Cardiac fibroblast (primary cell): Measurements from ENCODE around the gene MID1.
A peak's percentile ranks its signal among the peaks of the same experiment; 100 is the strongest.

ENCODE experiments used
- DNase-seq, 2 donors: peaks; one replicate each; pipeline versions ENCODE4 v3.0.0 to v3.0.0-alpha.2; 2010; ENCODE audit warnings: low read depth in 2 of 2
- H3K4me3 ChIP-seq, 2 donors: replicated peaks in 1 of 2; 1 replicate in 1 of 2; 2 replicates in 1 of 2; pipeline ENCODE4 v1.5.1; 2011; ENCODE audit warnings: low read depth in 2 of 2, low read length in 2 of 2, mild to moderate bottlenecking in 2 of 2, moderate library complexity in 1 of 2
- TF ChIP-seq, protein P1 (sequence below): IDR thresholded peaks from one replicate; pipeline ENCODE4 v1.5.1; 2011; ENCODE audit warnings: low read depth, mild to moderate bottlenecking, low read length, inconsistent platforms

MID1 gene, protein sequence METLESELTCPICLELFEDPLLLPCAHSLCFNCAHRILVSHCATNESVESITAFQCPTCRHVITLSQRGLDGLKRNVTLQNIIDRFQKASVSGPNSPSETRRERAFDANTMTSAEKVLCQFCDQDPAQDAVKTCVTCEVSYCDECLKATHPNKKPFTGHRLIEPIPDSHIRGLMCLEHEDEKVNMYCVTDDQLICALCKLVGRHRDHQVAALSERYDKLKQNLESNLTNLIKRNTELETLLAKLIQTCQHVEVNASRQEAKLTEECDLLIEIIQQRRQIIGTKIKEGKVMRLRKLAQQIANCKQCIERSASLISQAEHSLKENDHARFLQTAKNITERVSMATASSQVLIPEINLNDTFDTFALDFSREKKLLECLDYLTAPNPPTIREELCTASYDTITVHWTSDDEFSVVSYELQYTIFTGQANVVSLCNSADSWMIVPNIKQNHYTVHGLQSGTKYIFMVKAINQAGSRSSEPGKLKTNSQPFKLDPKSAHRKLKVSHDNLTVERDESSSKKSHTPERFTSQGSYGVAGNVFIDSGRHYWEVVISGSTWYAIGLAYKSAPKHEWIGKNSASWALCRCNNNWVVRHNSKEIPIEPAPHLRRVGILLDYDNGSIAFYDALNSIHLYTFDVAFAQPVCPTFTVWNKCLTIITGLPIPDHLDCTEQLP

DNA sequence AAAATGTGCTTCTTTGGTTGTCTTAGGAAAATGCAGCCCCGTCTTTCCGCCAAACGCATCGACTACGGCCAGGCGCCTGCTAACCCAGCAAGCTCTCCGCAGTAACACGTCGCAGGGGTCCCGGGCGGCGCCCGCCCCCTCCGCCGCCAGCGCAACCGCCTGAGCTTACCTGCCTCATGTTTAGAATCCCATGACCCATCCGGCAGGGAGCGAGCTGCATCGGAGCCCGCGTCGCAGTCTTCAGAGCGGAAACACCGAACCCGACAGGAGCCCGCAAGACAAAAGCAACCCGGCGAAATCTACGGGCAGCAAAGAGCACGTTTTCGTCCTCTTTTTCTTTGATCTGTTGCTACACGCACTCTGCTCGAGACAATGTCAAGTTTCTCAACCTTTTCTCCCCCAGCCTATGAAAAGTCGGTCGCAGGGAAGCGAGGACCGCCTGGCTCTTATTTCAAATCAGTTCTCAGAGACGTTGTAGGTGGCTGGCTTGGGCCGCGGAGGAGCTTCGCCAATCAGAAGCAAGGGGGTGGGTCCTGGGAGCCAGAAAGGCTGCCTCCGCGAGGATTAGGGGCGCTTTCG lies at the start of gene MID1:
MID1 (minus strand) TSS at position 465 of the 579 bp plus-strand sequence. CDS start 53,038 bp downstream, outside the sequence.
- H3K4me3 ChIP-seq, result peak within 1 kb of the TSS; percentile 67 to 68
- DNase-seq, result peak; percentile 75 to 85

DNA sequence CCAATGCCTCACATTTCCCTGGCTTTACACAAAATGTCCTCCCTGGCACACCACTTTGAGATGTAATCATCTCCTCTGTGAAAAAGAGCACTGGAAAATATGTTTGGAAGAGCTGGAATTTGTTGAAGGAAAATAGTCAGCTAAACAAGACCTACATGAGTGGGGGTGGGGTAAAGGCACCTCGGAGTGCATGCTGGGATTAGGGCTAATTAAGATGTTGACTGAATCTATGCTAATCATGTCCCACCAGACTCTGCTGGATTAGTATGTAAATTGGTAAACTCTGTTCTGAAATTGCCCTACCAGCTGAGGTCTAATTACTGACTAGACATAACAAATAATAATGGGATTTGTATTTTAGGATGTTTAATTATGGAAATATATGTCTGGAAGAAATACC lies 46.8 kb upstream of the MID1 start:
- H3K4me3 ChIP-seq, result no peak overlapping the region
- TF ChIP-seq, protein P1, sequence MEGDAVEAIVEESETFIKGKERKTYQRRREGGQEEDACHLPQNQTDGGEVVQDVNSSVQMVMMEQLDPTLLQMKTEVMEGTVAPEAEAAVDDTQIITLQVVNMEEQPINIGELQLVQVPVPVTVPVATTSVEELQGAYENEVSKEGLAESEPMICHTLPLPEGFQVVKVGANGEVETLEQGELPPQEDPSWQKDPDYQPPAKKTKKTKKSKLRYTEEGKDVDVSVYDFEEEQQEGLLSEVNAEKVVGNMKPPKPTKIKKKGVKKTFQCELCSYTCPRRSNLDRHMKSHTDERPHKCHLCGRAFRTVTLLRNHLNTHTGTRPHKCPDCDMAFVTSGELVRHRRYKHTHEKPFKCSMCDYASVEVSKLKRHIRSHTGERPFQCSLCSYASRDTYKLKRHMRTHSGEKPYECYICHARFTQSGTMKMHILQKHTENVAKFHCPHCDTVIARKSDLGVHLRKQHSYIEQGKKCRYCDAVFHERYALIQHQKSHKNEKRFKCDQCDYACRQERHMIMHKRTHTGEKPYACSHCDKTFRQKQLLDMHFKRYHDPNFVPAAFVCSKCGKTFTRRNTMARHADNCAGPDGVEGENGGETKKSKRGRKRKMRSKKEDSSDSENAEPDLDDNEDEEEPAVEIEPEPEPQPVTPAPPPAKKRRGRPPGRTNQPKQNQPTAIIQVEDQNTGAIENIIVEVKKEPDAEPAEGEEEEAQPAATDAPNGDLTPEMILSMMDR, result no peak
- DNase-seq, result no peak

More for the DNA sequence above, at the start of gene MID1:
- TF ChIP-seq, protein P1, result no peak

DNA sequence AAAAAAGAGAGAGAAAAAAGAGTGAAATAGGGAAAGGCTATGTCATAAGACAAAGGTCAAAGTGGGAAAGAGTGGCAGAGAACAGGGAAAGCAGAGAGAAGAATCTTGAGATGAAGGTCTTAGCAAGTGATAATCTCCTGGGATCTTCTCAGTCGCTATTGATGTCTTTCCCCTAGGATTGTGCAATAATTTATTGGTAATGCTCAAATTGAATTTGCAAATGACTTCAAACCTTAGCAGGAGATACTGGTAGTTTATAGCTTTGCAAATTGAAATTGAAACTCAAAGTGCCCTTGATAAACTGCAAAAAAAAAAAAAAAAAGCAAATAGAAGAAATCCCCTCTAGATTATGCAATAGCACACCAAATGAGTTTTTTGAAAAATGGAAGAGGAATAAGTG lies 45.7 kb upstream of the MID1 start:
- DNase-seq, result no peak
- TF ChIP-seq, protein P1, result no peak
- no peak overlapping the region for H3K4me3 ChIP-seq

DNA sequence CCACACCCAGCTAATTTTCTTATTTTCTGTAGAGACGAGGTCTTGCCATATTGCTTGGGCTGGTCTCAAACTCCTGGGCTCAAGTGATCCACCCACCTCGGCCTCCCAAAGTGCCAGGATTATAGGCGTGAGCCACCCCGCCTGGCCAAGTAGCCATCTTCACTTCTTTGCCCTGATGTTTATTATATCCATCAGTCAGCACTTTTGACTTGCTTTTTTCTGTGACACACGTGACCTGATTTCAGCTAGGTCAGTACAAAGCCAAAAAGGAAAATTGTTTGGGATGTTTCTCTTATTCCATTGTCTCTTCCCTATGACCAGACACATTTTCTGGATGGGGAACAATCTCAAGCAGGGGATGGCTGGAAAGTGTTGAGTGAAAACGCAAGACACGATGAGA lies 45.3 kb upstream of the MID1 start:
- no peak for DNase-seq
- no peak overlapping the region for H3K4me3 ChIP-seq
- TF ChIP-seq, protein P1, result no peak

DNA sequence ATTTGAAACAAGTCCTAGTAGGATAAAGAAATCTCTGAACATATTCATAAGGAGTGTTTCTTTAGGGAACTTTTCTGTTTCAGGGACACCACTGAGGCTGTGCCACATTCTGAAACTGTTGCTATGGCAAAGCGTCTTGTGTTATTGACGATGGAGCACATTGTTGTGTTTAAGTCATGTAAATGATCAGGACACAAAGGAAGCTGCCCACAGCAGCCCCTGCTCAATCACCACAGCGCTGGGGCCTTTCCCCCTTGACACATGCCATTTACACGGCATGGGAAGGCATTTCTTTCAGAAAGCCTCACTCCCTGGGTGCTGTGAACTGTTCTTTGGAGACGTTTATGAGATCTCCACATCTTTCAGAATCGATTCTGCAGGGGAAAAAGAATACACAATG lies 39.8 kb upstream of the MID1 start:
- H3K4me3 ChIP-seq, result no peak overlapping the region
- no peak for DNase-seq
- TF ChIP-seq, protein P1, result no peak

DNA sequence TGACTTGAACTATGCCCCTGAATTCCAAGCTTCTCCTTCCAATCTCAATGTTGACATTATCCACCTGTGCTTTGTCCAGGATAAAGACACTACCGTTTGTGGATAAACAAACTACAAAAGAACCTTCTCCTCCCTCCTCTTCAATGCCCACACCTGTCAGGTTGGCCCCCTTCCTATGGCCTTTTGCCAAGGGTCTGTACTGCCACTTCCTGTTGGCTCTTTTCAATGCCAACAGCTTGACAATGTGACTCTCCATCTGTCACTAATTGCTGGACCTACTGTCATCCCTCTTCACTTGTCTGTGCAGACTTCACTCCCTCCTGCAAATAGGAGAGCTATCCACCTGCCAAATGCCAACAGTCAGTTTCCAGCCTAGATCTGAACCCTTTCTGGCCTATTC lies 35.8 kb upstream of the MID1 start:
- no peak overlapping the region for H3K4me3 ChIP-seq
- DNase-seq, result no peak
- TF ChIP-seq, protein P1, result no peak
